HG02840 (cell line): ENCODE data around the gene MAP2K6.
A peak's percentile ranks its signal among the peaks of the same experiment; 100 is the strongest.

Source experiments
- ATAC-seq: cut with Tn5 transposase; IDR thresholded peaks from one replicate; pipeline ENCODE4 v1.9.1; 2021; ENCODE audit warnings: mild to moderate bottlenecking, moderate library complexity, moderate number of reproducible peaks; ENCODE audit not compliant: unreplicated experiment, low FRiP score

The MAP2K6 gene

DNA sequence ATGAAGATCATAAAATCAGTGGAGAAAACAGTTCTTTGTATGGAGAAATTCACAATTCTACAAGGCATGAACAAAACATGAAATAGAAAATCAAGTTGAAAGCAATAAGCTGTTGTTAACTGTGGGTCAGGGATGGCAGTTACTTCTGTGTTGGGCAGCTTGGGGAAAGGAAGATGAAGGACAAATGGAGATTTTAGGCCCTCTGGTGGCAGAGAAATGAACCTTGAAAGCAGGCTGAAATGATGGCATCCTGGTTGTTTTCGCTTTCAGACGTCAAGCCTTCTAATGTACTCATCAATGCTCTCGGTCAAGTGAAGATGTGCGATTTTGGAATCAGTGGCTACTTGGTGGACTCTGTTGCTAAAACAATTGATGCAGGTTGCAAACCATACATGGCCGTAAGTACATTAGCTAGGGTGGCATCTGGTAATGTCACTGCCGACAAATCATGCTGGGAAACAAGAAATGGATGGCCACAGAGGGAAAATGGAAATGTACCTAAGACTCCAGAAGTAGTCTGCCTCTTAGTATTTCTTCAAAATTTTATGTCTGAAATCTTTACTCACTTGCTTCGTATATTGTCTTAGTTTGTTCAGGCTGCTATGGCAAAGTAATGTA is 108.9 kb downstream of the MAP2K6 start:
- peak; percentile 64 for ATAC-seq

DNA sequence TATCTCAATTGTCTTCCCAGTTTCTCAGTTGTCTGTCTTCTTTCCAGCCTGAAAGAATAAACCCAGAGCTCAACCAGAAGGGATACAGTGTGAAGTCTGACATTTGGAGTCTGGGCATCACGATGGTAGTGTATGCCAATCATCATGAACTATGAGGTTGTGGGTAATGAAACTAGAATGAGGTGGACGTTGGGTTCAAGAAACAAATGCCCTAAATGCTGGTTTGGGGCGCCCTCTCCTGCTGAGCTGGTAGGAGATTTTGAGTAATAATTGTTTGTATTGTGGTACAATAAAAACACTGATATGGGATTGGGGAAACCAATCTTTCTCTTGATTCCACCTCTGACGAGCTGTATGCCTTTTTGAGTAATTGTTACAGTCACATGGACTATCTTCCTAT is 110.4 kb downstream of the MAP2K6 start:
- no peak for ATAC-seq

DNA sequence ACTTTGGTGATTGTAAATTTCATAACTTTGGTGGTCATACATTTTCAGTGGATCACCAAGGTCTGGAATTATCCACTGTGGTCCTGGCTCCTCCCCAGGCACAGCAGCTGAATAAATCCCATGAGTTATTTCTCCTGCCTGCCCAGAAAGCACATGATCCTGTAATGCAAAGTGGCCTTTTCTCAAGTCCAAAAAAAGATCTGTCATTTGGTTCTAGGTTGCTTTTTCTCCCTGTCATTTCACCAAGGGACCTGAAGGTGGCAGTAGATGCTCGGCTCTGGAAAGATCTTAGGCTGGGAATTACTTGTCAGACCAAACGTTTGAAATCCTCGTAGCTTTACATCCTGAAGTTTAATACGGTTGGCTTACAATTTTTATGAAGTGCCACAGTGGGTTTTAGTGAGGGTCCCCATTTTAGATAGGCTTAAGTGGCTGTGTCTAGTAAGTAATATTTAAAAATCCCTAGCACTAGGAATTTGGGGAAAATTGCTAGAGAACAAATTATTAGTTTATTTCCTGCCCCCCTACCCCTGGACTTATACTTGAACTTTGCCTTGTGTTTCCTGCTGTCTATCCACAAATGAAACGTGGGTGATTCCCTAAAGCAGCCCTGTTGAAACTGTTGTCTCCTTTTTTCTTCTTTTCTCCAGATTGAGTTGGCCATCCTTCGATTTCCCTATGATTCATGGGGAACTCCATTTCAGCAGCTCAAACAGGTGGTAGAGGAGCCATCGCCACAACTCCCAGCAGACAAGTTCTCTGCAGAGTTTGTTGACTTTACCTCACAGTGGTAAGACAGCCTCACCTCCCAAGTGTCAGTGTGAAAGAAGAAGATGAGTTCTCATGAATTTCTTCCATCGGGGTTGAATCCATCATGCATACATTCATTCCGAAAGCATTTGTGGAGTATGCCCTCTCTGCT is 111.7 kb downstream of the MAP2K6 start:
- no peak for ATAC-seq

DNA sequence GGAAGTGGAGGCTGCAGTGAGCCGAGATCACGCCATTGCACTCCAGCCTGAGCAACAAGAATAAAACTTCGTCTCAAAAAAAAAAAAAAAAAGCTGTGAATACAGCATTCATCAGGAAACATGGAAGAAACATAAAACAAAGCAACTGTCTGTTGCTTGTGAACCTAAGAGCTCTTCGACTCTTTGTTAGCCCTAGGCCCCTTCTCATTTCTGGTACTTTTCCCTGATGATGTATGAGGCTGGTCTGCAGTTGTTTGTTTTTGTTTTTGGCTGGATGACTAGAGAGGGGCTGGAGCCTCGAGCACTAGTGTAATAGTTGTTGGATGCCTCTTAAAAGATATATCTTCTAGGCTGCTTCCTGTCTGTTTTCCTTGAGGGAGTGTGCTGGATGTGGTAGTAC is 113.5 kb downstream of the MAP2K6 start:
- ATAC-seq, result no peak

DNA sequence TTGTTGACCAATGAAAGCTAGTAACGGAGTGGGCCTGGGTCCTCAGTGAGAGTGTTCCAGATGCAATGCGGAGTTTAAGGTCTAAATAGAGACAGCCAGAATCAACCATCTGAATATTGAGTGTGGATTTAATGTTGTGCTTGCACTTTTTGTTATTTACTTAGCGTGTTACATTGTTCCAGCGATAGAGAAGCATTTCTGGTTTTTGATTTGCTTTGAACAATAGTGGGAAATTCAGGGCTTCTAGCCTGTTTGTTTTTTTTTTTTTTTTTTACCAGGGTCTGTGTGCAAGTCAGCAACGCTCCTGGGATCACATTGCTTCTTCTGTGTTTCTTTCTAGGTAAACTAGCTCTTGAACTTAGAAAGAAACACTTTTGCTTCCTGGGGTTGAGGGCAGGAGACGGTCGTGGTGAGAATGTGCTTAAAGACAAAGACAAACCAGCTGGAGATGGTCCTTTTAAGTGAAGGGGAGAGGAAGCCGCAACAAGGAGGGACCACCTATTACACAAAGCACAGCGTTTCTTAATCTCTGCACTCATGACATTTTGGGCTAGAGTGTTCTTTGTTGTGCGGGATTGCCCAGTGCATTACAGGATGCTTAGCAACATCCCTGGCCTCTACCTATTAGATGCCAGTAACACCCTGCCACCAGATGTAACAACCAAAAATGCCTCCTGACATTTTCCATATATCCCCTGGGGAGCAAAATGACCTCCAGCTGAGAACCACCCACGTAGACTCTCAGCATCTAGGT is 119.2 kb downstream of the MAP2K6 start:
- ATAC-seq, result no peak

DNA sequence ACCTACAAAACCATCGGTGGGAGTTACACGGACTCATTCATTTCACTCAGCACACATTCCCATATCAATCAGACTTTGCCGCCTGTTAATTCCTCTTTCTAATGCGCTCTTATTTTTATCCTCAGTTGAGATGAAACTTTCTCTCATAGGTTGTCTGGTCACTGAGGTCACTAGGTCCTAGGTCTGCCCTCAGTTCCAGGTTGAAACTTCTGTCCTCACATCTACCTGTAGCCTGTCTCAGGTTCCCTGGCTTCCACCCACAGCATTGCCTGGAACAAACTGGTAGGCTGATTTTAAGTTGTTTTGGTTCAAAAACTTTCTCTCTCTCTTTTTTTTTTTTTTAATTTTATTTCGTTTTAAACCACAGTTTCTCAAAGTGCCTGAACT is 119.7 kb downstream of the MAP2K6 start:
- ATAC-seq, result no peak

DNA sequence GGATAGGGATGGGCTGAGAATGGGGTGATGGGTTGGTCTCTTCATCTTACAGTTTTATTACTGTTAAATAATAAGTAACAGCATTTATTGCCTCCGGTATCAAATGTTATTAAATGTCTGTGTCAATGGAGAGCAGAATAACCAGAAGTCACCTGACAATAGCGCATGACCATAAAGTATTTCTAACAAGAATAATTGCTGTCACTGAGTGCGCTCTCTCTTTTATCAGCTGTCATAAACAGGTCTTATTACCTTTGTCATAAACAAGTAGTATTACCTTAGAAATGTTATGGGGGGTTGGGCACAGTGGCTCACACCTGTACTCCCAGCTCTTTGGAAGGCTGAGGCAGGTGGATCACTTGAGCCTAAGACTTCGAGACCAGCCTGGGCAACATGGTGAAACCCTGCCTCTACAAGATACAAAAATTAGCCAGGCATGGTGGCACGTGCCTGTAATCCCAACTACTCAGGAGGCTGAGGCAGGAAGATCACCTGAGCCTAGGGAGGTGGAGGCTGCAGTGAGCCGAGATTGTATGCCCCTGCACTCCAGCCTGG is 120.6 kb downstream of the MAP2K6 start:
- ATAC-seq, result no peak

DNA sequence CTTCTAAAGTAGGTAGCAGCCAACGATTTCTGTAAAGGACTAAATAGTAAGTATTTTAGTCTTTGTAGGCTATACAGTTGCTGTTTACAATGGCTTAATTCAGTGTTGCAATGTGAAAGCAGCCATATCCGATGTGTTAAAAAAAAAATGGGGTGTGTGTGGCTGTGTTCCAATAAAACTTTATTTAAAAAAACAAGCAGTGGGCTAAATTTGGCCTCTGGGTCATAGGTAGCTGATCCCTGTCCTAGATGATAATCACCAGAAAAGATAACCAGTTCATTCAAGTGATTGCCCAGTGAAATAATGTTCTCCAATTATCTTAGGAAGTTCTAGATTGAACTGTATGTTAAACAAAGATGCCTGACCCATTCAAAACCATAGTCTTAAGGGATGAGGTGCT is 124.3 kb downstream of the MAP2K6 start:
- no peak for ATAC-seq

DNA sequence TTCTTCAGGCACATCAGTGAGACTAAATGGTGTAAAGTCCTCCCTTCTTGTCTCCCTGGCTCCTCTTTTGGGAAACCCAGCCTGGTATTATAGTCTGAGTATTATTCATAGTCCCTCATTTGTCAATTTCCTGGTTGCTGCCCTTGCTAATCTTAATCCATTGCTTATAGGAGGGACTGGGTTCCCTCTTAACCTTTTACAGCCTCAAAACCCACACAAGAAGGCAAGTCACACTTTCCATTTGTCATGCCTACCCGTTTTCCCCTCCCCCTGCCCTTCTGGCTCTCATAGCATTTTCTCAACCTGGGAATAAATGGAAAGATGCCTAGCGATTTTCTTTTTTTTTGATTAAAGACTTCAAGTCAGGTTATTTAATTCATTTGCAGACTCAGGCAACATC is 124.8 kb downstream of the MAP2K6 start:
- ATAC-seq, result no peak

DNA sequence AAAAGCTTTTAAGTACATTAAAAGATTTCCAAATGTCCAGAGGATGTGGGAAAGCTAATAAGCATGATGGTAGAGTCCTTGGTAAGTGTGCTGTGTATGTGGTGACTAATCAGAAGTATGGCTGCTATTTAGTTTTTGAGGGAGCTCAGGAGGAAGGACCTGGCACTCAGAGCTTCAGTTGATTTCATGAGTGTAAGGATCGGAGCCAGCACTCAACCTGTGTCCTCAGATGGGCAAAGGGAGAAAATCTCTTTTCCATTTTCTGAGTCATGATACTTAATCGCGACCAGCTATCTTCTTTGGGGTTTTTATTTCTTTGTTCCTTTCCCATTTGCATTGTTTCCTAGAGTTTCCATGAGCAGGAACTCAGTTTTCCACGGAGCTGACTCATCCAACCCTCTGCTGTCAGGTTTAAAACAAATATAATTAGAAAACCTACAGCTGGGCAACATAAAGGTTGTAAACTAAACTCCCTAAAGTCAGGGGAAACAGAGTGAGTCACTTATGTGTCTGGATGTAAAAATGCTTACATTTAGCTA is 125.4 kb downstream of the MAP2K6 start:
- no peak for ATAC-seq

DNA sequence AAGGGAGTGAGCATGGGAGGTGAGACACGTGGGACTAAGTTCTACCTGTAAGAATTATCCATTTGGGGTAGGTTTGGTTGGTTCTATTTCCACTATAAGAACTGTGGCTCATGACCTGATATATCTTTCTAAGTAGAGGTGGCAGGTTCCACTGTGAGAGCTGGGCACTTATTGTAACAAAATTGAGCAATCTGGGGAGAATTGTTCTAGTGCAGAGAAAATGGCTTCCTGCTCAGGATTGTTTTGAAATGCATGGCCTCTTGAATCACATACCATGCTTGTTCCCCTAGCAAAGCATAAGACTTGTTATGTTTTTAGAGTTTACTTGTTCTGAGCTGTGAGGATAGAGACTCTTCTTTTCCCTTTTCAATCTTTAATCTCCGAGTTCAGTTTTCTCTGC is 125.9 kb downstream of the MAP2K6 start:
- no peak for ATAC-seq

DNA sequence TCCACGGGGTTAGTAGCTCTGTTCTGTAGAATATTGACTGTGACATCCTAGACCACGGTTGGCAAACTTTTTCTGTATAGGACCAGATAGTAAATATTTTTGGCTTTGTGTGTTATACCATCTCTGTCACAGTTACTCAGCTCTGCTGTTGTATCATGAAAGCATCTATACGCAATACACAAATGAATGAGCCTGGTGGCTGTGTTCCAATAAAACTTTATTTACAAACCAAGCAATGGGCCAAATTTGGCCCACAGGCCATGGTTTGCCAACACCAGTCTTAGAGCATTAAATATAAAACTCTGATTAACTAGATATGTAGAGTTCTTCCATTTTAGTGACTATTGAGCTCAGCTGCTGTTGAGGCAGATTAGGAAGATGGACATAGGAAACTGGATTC is 132.7 kb downstream of the MAP2K6 start:
- ATAC-seq, result no peak

DNA sequence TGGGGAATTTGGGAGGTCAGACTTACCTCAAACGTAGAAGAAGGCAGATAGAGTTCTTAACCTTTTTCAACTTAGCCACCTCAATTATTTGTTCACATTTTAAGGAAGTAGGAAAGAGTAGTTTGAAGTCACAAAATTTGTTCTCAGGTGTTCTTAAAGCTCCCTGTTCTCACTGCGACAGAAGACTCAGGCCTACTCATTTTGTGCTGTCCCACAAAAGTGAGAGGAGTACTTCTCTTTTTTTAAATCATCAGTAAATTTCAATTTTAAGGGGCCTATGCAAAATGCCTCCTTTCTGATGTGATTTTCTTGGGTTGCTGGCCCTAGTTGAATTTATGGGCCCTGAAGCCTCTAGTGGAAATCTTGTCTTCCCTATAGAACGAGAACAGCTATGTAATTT is 133.4 kb downstream of the MAP2K6 start:
- ATAC-seq, result peak; percentile 56

DNA sequence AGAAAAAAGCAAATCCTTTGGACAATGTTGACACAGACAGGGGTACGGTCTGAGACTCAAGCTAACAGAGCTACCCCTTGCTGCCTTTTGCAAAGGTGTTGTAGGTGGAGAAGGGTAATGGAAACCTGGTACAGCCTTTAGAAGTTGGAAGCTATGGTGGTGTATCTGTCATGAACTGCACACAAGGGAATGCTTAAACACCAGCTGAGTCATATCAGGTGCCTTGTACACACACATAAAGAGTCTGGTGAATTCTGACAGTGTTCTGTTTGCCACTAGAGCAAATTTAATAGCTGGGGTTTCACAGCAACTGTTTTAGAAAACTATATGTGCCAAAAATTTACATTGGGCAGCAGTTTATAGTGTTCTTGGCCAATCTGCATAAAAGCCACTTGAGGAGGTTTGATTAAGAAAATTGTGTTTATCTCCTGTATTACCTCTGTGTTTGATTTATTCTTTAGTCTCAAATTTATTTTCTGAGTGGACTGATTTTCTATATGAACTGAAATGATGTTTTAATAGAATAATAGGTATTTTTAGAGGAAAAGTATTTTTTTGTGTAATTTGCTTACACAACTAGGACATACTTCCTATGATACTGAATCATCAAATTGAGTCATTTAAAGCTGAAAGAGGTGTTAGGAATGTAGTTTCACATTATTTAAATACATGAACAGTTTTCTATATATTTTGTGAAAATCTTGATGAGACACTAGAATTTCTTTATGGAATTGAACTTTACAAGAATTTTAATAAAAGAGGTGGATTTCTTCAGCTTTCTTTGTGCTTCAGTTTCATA is 136.9 kb downstream of the MAP2K6 start:
- ATAC-seq, result no peak

DNA sequence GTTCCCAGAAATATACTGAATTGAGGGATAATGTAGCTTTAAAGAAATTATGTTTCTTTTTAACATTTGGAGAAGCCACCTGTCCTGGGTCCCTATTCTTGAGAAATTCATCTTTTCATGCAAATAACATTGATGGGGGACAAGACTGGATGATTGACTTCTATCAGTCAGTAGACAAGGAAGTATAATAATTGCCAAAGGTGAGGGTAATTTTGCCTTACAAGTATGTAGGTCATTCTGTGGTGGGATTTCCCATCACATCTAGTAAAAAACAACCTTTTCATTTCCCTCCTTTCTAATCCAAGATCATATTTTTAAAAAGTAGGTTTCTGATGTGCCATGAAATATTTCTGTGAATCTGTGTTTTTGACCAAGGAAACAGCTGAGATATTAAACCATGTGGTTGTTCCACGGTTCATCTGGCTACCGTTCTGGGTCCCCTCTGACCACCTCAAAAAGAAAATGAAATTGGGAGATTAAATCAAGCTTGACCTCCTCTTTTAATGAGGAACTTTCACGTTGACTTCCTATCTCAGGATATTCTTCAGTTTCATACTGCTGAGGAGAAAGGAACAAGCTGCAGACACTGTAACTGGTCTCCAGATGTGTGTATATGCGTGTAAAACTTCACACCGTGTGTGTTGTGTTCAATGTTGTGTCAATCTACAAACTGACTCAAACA is 138.6 kb downstream of the MAP2K6 start:
- ATAC-seq, result no peak

DNA sequence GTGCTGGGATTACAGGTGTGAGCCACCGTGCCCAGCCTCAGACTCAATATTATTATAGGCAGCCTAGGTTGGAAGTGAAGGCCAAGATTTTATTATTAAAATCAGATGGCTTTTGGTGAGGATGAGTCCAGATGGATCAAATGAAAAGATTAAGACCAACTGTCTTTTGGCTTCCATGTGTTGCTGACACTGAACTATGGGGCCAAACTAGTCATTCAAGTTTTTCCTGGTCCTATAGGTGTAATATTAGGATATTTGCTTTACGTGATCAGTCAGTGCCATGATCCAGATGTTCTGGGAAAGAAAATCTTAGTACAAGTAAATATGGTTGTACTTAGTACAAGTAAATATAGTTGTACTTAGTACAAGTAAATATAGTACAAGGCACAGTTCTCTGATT is 140.6 kb downstream of the MAP2K6 start:
- ATAC-seq, result no peak

DNA sequence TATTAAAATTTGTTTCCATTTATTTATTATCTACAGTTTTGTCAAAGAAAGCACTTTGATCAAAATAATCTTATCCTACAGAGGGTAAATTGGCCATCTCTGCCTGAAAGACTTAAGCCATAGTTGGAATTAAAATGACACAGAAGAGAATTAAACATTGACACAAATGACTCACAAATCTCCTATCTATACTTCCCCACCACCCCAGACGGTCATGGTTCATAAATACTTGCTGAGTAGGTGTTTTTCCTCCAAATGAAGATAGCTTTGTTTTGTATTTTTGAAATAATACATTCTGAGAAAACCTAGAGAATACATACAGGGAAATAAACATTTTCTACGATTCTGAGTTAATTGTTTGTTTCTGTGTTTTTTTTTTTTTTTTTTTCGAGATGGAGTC is 142.8 kb downstream of the MAP2K6 start:
- no peak for ATAC-seq

DNA sequence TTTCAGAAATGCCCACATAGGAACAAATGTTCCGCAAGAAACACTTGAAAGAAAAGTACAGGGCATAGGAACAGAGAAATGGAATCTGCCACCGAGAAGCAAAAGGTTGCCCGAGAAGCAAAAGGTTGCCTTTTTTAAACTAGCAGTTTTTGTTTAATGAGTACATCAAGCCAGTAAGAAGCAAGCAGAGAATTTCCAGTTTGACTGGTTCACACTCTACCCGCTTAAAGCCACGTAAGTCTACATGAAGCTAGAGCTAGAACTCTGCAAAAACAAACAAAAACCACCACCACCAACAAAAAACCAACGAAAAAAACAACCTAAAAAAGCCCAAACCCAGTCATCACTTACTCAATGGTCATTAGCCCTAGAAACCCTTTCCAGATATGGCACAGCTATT is 144.3 kb downstream of the MAP2K6 start:
- no peak for ATAC-seq

DNA sequence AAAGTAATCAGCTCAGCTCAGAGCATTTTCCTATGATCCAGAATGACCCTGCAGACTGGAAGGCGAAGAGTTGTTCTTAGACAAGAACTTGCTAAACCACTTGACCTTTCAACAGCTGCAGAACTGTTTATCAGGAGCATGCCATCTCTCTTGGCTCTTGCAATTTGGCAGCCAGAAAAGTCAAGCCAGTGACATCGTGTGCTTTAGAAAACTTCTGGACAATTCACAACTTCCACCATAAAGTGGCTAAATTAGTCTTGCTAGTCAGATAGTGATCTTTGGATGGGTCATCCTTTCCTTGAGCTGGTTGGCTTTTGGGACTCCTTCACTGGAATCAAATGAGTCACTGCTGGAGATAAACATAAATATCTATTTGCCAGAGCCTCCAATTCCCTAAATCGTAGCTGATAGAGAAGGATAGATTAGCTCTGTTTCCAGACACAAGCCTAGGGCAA is 146.5 kb downstream of the MAP2K6 start:
- ATAC-seq, result no peak
